ENCODE data around the gene C14orf119.

DNA sequence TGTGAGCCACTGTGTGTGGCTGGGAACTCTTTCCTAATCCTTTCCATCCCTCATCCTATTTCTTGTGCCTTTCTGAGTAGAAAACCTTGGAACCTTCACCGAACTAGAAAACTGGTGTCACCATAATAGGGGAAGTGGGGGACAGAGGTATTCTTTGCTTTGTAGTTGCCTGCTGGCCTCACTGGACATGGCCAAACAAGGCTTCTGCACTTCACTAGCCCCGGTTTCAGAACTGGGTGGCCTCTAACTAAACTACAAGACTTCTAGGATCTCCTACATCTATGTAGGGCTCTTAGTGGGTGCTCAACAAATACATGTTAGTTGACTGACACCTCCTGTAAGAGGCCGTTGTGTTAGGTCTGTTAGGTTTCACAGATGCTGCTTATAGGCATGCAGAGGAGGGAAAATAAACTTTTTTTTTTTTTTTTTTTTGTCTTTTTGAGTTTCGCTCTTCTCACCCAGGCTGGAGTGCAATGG, 10.1 kb downstream of the C14orf119 start:
- TF ChIP-seq, protein P1, sequence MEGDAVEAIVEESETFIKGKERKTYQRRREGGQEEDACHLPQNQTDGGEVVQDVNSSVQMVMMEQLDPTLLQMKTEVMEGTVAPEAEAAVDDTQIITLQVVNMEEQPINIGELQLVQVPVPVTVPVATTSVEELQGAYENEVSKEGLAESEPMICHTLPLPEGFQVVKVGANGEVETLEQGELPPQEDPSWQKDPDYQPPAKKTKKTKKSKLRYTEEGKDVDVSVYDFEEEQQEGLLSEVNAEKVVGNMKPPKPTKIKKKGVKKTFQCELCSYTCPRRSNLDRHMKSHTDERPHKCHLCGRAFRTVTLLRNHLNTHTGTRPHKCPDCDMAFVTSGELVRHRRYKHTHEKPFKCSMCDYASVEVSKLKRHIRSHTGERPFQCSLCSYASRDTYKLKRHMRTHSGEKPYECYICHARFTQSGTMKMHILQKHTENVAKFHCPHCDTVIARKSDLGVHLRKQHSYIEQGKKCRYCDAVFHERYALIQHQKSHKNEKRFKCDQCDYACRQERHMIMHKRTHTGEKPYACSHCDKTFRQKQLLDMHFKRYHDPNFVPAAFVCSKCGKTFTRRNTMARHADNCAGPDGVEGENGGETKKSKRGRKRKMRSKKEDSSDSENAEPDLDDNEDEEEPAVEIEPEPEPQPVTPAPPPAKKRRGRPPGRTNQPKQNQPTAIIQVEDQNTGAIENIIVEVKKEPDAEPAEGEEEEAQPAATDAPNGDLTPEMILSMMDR (IDR thresholded peaks at IDR 0.05): no peak
- no peak for TF ChIP-seq POLR2A (IDR thresholded peaks at IDR 0.05)
